ENCODE measurements around the gene A4GALT.
"Not testable (repeated sequence)": the region's sequence is repeated elsewhere in the genome, so short reads cannot be mapped to it uniquely, and the experiment has no call there.

Gene A4GALT

DNA sequence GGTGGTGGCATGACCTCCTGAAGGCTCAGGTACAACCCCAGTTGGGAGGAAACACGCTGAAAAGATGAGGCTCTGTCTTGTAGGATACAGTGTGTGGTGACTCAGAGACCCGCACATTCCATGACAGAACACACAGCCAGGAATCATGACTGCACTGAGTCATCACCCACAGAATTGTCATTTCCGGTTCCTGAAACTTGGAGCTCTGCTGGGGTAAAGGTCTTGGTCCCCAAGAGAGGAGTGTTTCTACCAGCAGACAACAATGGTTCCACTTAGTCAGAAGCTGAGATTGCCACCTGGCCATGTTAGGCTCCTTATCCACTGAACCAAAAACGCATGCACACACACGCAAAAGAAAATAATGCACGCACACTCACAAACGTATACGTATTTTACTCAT is 40.0 kb downstream of the A4GALT start:
- DNase-seq: no peak

DNA sequence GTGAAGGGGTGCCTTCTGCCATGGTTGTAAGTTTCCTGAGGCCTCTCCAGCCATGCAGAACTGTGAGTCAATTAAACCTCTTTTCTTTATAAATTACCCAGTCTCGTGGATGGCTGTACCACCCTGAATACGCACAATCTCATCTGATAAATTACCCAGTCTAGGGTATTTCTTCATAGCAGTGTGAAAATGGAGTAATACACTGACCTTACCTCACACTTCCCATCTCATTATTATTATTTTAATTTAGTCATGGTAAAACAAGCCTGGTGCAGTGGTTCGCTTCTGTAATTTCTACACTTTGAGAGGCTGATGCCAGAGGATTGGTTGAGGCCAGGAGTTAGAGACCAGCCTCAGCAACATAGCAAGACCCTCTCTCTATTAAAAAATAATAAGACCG is 41.0 kb downstream of the A4GALT start:
- DNase-seq: no peak

DNA sequence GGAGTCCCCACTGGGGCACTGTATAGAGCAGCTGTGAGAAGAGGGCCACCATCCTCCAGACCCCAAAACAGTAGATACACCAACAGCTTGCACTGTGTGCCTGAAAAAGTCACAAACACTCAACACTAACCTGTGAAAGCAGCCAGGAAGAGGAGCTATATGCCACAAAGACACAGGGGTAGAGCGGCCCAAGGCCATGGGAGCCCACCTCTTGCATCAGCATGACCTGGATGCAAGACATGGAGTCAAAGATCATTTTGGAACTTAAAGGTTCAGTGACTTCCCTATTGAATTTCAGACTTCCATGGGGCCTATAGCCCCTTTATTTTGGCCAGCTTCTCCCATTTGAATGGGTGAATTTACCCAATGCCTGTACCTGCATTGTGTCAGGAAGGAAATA is 41.8 kb downstream of the A4GALT start:
- DNase-seq: no peak

DNA sequence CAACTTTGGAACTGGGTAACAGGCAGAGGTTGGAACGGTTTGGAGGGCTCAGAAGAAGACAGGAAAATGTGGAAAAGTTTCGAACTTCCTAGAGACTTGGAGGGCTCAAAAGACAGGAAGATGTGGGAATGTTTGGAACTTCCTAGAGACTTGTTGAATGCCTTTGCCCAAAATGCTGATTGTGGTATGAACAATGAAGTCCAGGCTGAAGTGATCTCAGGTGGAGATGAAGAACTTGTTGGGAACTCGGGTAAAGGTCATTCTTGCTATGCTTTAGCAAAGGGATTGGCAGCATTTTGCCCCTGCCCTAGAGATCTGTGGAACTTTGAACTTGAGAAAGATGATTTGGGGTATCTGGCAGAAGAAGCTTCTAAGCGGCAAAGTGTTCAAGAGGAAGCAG is 42.7 kb downstream of the A4GALT start:
- not testable (repeated sequence) for DNase-seq

GRCh38 chr22:42676059-42676607 is 44.5 kb downstream of the A4GALT start:
- DNase-seq: no peak

GRCh38 chr22:42673898-42674401 is 46.7 kb downstream of the A4GALT start:
- DNase-seq: peak; percentile 47

DNA sequence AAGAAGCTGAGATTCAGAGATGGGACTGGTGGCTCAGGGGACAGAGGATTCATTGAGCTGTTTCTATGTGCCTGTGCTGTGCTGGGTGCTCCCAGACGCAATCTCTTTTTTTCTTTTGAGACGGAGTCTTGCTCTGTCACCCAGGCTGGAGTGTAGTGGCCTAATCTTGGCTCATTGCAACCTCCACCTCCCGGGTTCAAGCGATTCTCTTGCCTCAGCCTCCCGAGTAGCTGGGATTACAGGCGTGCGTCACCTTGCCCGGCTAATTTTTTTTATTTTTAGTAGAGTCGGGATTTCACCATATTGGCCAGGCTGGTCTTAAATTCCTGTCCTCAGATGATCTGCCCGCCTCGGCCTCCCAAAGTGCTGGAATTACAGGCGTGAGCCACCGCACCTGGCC is 47.6 kb downstream of the A4GALT start:
- not testable (repeated sequence) for DNase-seq

- DNase-seq: no peak
Observed at GRCh38 chr22:42670921-42671709, 49.6 kb downstream of the A4GALT start.

GRCh38 chr22:42670046-42670445 is 50.6 kb downstream of the A4GALT start:
- no peak for DNase-seq

DNA sequence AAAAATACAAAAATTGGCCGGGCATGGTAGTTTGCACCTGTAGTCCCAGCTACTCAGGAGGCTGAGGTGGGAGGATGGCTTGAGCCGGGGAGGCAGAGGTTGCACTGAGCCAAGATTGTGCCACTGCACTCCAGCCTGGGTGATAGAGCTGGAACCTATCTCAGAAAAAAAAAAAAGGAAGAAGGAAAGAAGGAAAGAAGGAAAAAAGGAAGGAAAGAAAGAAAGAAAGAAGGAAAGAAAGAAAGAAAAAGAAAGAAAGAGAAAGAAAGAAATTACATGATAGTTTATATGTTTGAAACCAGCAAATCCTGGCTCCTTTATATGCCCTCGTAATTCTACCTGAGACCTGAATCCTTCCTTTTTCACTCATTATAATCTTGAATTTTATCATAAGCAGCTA is 54.3 kb downstream of the A4GALT start:
- DNase-seq: not testable (repeated sequence)

DNA sequence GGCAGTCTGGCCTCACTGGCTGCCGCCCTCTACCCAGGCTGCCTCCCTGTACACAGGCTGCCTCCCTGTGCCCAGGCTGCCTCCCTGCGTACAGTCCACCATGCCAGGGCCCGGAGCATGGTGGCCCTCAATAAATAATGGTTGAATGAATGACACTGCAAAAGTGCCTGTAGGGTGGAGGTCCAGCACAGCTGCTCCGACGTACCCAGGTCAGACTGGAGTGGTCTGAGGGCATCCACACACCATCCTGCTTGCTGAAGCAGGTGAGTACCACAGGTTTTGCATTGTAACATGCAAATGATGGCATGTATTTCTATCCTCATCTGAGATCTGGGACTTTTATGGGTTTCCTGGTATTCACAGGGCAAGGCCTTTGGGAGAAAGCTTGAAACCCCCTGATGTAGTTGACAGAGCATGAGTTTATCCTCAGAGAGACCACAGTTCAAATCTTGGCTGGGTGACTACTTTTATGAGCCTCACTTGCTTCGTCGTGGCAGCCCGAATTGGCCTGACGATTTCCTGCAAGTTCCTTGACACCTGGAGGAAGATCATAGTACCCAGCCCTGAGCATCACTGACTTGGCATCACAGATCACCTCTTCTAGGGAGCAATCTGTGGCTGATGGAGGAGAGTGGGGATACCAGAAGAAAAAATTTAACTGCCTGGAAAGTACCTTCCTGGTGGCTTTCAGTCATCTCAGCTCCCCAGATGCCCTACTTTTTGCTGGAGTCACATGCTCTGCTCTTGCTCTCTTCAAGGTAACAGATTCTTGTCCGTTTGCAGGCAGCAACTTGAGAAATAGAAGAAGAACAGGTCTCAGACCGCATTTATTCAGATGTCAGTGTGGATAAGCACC is 55.5 kb downstream of the A4GALT start:
- no peak for DNase-seq

DNA sequence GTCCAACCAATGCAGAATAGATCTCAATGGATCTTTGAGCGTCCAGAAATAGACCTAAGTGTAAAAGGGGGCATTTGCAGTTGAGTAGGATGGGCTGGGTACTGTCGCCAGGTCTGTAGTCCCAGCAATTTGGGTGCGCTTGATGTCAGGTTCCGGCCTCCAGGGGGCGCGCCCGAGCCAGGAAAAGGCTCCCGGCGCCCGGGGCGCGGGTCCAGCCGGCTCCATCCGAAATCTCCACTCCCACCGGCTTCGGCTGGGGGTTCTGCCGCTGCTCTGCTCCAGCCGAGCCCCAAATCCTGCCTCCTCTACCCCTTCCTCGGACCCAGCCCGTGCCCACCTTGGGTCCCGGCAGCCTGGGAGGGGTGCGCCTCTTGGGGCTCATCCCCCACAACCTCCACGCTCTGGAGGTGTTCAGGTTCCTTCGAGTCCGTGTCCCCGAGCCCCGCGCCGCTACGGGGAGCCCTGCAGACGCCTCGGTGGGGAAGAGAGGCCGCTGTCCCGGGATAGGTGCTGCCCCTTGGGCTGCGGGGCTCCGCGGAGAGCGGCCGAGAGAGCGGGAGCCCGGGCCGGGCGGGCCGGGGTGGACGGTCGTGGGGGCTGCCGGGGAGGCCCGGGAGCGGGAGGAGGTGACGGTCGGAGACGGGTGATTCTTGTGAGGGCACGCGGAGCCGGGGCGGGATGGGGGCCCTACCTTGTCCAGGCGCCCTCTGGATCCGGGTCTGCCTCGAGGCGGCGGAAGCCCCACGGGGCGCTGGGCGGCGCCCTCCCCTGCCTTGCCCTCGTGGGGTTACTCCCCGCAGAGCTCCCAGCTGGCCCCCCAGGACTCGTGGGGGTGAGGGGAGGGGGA is 58.5 kb downstream of the A4GALT start:
- DNase-seq: peak; percentile 85

- no peak for DNase-seq
Observed at GRCh38 chr22:42656578-42656977, 64.1 kb downstream of the A4GALT start.

DNA sequence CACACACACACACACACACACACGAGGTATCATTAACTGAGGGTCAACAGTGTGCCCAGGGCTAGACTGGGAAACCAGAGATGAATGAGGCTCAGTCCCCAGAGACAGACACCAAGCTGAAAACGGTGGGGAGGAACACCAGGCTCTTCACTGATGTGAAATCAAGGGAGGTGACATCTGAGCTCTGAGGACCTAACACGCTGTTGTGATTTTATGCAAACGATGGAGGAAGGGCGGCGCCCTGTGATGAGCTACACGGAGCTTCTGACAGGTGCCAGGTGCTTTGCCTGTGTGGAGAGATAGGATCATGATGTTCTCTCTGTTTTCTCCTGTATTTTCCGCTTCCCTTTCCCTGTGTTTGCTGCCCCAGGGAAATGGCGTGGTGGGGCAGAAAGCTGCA is 65.0 kb downstream of the A4GALT start:
- peak; percentile 97 for DNase-seq

DNA sequence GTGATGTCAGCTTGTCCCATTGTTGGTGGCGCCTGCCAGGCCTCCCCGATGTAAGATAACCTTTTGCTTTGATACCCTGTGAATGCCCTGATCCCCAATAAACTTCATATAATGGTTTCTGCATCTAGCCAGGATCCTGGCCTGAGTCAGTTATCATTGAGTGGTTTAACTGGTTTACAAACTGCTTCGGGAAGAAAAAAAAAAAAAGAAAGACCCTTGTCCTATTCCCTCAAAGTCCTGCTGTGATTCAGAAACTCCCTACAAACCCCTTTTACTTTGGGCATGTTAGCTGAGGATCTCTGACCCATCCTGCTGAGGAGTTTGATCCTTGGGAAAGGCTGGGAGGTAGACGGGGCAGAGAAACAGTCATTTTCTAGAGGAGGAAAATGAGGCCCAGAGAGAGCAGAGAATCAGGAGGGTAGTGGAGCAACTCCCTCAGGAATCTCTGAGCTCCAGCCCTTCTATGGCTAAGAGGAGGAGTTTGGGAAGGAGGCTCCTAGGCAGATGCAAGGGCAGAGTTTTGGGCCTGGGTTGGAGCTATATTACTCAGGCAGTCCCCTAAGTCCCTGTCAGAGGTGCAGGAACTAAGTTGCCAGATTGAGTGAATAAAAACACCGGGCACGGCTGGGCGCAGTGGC is 66.1 kb downstream of the A4GALT start:
- no peak for DNase-seq

- no peak for DNase-seq
Observed at GRCh38 chr22:42653999-42654398, 66.7 kb downstream of the A4GALT start.

DNA sequence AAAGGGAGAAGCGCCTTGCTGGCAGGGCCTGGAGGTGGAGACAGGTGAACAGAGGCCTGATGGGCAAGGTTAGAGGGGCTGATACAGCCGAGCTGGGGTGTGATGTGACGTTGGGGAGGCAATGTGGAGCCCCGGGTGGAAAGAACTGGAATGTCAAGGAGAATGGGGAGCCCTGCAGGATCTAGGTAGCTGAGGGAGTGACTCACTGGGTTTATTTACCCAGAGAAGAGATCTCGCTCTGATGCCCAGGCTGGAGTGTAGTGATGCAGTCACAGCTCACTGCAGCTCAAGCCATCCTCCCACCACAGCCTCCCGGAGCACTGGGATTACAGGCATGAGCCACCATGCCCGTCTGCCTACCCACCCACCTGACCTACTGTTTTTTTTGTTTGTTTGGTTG is 69.5 kb downstream of the A4GALT start:
- no peak for DNase-seq

DNA sequence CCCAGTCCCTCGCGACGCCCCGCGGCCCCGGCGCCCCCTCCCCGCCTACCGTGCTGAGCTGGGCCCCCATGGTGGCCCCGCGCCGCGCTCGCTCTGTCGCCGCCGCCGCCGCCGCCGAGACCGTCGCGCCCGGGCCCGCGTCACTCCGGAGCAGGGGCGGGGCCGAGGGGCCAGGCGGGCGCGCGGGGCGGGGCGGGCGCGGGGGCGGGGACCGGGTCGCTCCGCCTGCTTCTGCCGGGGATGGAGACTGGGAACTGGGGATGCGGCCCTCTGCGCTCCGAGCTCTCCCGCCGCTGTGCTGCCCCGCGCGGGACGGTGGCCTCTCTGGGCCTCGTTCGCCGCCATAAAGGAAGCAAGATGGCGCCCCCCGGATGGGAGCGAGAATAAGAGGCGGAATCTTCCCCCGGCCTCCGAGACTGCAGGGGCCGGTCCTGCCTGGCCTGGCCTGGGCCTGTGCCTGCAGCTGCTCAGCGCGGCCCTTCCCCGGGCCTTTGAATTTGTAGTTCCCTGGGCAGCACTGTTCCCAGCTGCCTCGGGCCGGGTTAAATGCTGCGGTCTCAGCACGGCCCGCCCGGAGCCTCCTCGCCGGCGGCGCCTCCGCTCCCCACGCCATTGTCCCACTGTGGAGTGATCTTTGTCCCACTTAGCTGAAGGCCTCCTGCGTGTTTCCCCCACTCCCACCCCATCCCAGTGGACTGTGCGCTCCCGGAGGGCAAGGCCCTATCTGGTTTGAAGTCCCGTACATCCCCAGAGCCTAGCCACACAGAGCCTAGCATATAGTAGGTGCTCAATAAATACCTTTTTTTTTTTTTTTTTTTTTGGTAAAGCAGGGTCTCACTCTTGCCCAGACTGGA is 71.2 kb downstream of the A4GALT start, which contains the start of gene CYB5R3:
TSS of gene CYB5R3 (minus strand) at position 147 of the 854 bp plus-strand sequence. CDS start at position 70, 77 bp downstream.
- DNase-seq: peak; percentile 93

- DNase-seq: peak; percentile 81
Observed at GRCh38 chr22:42648368-42649245, 72.1 kb downstream of the A4GALT start.

DNA sequence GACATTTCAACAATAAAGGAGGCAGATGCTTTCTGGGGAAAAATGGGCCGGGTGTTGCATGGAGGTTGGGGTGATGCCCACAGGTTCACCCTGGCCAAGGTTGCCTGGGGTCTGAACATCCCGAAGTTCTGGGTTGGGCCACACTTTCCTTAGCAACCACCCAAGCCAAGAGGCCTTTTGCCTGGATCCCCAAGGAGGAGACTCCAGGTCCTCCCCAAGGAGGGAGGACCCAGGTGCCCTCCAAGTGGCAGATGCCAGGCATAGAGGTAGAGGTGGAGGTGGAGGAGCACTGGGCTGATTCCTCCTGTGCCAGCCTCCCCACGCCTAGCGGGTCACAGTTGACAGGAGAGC is 72.7 kb downstream of the A4GALT start:
- no peak for DNase-seq
